GM12865 (cell line): ENCODE measurements around the gene AKR7A2.

Experiments
- DNase-seq: peaks from one replicate; pipeline ENCODE4 v3.0.0; 2010; ENCODE audit warnings: low read depth
- H3K4me3 ChIP-seq: 2 replicates; pipeline ENCODE4 v1.5.1; 2011; ENCODE audit warnings: mild to moderate bottlenecking, low read depth, low read length, control low read depth
- TF ChIP-seq, protein P1 (sequence below): IDR thresholded peaks from 2 replicates; pipeline ENCODE4 v1.5.1; 2011; ENCODE audit warnings: low read length, control low read depth, low read depth, inconsistent platforms; ENCODE audit not compliant: insufficient read depth; ENCODE audit errors: missing control alignments

AKR7A2 gene

DNA sequence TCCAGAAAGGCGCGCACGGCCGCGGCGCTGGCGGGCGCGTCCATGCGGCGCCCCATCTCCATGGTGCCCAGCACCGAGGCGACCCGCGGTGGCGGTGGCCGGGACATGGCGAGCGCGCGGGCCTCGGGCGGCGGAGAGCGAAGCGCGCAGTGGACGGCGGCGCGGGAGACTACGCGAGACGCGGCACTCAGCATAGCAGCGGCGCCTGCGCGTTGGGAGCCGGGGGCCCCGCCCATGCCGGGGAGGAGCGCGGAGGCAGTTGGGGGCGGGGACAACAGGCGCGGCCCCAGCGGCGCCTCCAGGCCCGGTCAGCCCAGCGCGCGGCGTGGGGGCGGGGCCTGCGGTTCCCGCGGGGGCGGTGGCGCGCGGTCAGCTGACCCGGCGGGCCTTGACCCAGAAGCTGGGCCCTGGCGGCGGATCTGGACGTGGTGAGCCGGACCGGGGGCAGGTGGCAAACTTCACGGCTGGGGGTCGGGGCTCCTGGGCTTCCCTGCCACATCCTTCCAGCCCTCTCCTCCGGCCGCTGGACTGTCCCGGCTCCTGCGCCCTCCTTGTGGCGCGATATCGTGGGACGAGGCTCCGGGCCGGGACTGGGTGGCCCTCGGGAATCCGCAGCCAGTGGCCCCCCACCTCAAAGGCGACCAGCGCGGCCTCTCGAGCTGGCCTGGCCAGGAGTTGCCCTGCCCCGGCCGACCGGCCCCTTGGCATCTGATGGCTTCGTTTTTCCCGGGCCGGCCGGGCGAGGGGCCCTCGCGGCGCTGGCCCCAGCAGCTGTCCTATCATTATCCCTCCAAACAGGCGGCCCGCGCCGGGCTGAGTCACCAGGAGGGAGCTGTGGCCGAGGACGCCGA is at the start of gene AKR7A2, which contains the start of gene SLC66A1:
AKR7A2 (minus strand) TSS at position 214 of the 851 bp plus-strand sequence; CDS start at position 194, 20 bp downstream.
SLC66A1 (plus strand) TSS at position 396 of the 851 bp plus-strand sequence. CDS start 5,352 bp downstream, outside the sequence.
- H3K4me3 ChIP-seq = peak within 1 kb of the TSS; percentile 80
- peak; percentile 95 for DNase-seq
- TF ChIP-seq, protein P1, sequence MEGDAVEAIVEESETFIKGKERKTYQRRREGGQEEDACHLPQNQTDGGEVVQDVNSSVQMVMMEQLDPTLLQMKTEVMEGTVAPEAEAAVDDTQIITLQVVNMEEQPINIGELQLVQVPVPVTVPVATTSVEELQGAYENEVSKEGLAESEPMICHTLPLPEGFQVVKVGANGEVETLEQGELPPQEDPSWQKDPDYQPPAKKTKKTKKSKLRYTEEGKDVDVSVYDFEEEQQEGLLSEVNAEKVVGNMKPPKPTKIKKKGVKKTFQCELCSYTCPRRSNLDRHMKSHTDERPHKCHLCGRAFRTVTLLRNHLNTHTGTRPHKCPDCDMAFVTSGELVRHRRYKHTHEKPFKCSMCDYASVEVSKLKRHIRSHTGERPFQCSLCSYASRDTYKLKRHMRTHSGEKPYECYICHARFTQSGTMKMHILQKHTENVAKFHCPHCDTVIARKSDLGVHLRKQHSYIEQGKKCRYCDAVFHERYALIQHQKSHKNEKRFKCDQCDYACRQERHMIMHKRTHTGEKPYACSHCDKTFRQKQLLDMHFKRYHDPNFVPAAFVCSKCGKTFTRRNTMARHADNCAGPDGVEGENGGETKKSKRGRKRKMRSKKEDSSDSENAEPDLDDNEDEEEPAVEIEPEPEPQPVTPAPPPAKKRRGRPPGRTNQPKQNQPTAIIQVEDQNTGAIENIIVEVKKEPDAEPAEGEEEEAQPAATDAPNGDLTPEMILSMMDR = no peak

DNA sequence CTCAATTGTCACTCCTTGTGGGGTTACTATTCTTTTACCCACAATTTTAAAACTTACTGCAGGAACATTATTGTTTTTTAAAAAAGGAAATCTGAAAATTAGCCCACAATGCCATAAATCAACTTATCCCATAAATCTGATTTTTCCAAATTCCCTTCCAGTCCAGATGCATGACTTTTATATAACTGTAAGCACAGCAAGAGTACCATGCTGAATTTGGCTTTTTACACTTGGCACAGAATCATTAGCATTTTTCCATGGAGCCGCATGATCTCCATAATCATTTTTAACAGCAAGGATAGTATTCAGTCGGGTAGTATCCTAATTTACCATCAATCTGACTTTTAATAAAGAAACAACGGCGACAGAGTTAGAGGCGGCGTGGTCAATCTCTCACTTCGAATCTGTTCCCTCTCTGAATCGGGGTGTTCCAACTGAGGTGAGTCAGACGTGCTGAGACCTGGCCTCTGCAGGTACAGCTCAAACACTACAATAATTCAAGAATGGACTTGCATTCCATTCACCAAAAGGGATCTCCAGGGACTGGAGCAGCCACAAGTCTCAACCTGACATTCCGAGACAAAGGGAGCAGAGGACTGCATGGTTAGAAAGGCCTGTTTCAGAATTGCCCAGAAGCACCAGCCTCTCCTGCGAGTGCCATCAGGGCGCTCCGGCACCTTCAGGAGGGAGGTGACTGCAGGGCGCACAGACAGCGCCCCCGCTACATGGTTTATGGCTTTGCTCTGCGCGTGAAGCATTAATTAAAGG is 49.1 kb upstream of the AKR7A2 start:
- DNase-seq = no peak
- TF ChIP-seq, protein P1 = no peak

DNA sequence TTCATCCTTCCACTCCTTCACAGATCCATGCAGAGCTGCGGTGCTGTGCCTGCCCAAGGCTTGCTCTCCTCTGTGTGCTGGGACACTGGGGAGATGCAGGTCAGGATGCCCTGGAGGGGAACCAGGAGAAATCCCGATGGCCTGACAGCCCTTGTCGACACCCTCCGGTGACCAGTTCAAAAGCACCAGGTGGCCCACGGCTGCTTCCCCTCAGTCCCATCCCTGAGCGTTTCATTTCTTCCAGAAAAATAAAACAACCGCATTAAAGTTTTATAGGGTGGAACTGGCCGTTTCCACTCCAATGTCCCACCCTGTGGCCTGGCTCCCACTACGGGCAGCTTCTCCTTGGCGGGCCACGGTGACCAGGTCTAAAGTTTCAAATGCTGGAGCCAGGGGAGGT is 48.5 kb upstream of the AKR7A2 start:
- TF ChIP-seq, protein P1 = no peak
- H3K4me3 ChIP-seq = no peak overlapping the region
- no peak for DNase-seq

More for the DNA sequence above, 49.1 kb upstream of the AKR7A2 start:
- H3K4me3 ChIP-seq = no peak overlapping the region

DNA sequence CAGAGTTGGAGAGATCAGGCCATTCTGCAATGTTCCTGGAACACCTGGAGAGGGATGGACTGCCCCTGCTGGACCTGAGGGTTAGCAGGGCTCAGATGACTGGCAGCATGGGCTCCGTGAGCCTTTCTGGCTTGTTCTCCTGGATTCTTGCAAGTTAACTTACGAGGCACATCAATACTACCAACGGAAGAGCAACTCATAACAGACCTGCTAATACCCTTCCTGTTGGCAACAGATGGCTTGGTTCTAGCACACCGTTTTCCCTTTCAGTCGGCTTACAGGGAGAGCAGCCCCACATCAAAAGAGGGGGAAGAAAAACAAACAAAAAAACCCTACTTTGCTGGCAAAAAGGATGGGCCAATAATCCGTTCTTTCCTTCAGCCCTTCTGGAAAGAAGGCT is 48.1 kb upstream of the AKR7A2 start:
- DNase-seq = no peak
- H3K4me3 ChIP-seq = no peak overlapping the region
- TF ChIP-seq, protein P1 = no peak

DNA sequence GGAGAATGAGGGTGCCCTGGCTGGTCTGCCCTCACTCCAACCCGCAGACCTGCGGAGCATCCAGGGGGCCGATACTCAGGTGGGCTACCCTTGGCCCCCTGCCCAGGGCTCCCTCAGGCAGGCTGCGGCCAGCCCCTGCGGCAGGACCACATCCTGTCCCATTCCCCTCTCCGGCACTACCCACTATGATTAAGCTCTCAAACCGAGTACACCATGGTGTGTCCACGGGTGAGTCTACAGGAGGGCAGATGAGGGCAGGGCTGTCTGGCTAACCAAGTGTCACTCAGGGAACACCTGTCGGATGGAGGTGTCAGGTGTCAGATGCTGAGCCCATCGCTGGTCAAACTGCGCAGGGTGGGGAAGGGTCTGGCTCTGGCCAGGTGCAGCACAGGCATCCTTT is 47.4 kb upstream of the AKR7A2 start:
- H3K4me3 ChIP-seq = no peak overlapping the region
- TF ChIP-seq, protein P1 = no peak
- no peak for DNase-seq

DNA sequence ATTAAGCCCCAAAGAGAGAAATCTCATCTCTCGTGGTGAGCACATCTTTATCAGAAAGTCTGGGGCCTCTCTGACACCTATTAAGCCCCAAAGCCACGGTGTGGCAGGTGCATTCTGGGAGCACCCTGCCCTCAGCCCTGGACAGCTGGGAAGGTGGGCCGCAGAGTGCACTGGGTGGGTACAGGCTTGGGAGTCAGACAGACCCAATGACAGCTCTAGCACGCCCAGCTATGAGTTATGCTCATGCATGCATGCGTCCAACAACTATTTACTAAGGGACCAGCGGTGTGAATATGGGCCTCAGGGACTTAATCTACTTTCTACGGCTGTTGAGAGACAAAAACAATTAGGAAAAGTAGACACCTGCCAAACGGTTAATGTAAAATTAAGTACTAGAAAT is 46.8 kb upstream of the AKR7A2 start:
- TF ChIP-seq, protein P1 = no peak
- DNase-seq = no peak
- H3K4me3 ChIP-seq = no peak overlapping the region
